Retina (tissue), 1 donor: ENCODE measurements around the gene ANXA11.
"Not testable (repeated sequence)": the region's sequence is repeated elsewhere in the genome, so short reads cannot be mapped to it uniquely, and the experiment has no call there.

ENCODE experiments used
- DNase-seq: peaks from one replicate; pipeline ENCODE4 v3.0.0-alpha.2; 2016

The ANXA11 gene

DNA sequence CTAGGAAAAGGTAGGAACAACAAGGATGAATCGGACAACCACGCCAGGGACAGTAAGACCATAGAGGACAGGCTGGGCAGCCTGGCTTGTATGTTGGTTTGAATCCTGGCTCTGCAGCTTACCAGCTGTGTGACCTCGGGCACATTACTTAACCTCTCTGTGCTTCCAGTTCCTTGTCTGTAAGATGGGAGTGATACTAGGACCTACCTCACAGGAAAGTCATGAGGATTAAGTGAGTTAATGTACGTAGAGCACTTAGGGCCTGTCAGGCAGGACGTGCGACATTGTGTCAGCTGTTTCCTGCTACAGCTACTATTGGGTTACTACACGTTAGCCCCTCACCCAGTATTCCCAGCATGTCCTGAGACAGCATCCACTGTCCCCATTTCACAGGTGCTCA, 40.7 kb downstream of the ANXA11 start:
- DNase-seq: no peak

DNA sequence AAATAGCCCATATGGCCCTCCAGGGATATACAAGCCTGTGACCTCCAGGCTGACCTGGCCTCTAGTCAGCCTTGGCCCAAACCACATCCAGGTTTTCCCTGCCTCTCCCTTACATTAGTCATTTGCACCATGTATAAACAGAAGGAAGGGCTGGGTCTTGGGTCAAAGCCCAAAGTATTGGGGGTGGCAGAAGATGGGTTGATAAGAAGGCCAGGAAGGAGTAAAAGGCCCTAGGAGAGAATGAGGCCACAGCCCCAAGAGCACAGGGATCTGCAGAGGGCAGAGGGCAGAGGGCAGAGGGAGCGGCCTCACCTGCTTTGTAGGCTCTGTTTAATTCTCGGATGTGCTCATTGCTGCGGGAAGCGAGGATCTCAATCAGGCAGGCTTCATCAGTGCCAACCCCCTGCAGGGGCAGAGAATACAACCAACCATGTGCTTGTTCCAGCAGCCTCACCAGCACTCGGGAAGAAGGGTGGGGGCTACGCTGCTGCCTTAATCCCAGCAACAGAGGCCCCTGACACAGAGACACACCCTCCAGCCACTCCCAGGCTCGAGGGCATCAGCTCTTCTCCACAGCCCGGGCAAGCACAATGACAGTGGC, 41.5 kb downstream of the ANXA11 start:
- DNase-seq: no peak

DNA sequence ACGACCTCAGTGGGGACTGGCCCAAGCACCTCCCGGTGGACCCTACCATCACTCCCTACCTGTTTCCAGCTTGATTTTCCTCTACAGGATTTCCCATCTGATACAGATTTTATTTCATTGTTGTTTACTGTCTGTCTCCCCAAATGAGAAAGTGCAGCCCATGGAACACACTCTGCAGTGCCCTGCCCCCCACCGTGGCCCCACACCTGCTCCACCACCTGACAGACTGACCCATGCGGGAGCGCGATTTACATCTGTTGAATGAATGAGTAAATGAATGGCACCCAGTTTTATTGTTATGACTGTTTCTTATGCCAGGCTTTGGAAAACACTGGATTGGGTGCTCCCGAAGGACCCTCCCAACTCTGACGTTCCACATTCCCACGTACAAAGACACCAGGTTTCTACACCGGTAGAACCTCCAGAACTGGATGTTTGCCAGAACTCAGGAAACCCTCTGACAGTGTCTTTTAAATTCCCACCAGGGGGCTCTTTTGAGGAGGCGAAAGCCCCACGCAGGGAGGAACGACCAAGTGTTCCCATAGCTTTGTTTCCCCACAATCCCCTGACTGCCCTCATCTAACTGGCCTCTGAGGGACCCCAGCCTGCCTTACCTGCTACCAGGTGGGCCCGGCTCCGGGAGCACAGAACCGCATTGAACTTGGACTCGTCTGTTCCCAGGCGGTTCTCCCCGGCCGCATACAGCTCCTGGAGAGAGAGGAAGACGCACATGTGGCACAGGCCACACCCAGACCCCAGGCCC, 43.8 kb downstream of the ANXA11 start:
- DNase-seq: no peak

DNA sequence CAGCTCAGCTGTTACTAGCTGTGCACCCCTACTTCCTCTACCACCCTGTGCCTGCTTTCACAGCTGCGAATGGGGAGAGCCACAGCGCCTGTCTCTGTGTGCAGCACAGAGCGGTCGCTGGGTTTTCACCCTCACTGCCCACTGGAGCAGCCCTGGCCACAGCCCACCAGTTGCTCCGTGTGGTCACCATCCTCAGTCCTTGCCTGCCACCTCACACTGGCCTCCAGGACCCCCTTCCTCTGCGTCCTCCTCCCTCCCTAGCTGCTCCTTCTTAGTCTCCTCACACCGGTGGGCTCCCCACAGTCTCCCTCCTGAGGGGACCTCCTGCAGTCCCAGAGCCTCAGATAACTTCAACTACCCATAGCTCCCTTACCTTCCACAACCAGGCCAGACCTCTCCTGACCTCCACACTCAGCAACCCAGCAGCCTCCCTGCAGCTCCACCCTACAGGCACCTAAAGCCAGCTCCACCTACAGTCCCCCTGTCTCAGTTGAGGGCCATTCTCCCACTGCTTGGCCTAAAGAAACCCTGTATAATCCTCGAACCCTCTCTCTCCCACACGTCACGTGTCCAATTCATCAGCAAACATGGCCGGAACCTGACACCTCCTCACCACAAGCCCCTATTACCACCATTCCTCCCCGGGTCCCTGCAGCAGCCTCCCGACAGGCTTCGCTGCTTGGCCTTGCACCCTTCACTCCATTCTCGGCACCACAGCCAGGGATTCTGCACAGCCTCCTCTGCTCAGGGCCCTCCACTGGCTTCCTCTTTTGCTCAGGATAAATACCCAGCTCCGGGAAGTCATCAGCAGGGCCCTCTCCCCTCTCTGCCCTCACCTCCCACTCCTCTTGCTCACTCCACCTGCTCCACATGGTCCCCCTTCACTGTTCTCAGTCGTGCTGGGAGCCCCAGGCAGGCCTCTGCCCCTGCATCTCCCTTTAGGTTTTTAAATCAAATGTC, 44.7 kb downstream of the ANXA11 start:
- DNase-seq: no peak

DNA sequence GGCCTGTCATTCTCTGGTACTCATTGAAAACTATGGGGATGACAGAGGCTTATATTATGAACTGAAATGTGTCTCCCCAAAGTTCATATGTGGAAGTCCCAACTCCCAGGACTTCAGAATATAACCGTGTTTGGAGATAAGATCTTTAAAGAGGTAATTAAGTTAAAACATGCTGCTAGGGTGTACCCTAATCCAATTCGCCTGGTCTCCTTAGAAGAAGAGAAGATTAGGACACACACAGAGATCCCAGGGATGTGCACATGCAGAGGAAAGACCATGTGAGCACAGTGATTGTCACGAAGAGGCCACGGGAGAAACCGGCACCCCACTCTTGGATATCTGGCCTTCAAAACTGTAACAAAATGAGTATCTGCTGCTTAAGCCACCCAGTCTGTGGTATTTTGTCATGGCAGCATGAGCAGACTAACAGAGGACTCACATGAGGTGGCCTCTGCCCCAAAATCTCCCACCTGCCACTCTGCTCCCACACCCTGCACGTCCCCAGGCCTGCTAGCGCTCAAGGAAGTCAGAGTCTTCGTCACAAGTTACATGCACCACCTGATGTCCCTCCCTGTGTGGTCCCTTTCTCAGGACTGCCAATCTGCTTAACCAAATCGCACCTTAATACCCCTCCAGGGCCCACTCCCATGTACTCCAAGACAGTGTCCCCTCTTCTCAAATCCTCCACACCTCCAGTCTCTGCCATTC, 46.0 kb downstream of the ANXA11 start:
- DNase-seq: no peak

- DNase-seq: no peak
Observed at GRCh38 chr10:80158598-80159127, 46.7 kb downstream of the ANXA11 start.

DNA sequence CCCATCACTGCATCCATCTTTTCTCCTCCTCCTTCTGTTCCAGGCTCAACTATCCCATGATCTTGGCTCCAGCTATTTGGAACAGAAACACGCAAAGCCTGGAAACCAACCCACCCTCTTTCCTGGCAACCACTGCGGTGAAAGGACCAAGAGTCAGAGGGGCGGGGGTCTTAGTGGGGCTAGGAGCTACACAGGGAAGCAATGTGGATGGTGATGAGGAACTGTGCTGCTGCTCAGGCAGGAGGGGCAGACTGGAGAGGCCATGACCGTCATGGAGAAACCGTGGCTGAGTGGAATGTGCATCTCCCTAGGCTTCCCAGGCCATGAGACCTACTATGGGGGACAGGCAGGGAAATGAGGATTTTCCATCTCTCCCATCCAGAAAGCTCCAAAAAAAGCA, 47.2 kb downstream of the ANXA11 start:
- no peak for DNase-seq

- no peak for DNase-seq
Observed at GRCh38 chr10:80157561-80157960, 47.8 kb downstream of the ANXA11 start.

GRCh38 chr10:80156216-80156615, 49.1 kb downstream of the ANXA11 start:
- no peak for DNase-seq

DNA sequence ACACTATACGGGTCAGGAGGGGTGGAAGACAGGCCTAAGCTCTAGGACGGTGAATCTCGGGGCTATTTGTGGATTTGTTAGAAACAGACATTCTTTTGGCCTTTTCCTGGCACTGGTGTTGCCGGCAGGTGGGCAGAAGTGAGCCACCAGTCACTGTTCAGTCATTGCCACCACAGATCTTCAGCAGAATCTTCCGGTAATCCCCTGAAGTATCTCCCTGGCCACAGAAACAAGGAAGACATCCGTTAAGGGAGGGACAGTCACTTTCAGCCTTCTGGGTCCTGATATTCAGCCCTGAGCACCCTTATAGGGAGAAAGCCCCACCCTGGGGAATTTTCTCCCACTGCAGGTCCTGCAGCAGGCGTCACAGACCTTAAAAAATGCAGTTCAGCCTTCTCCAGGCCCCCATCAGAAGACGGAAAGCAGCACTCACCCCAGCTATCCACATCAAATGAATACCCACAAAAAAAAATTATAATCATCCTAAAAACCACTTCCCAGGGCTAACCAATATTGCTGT, 49.6 kb downstream of the ANXA11 start:
- DNase-seq: no peak

DNA sequence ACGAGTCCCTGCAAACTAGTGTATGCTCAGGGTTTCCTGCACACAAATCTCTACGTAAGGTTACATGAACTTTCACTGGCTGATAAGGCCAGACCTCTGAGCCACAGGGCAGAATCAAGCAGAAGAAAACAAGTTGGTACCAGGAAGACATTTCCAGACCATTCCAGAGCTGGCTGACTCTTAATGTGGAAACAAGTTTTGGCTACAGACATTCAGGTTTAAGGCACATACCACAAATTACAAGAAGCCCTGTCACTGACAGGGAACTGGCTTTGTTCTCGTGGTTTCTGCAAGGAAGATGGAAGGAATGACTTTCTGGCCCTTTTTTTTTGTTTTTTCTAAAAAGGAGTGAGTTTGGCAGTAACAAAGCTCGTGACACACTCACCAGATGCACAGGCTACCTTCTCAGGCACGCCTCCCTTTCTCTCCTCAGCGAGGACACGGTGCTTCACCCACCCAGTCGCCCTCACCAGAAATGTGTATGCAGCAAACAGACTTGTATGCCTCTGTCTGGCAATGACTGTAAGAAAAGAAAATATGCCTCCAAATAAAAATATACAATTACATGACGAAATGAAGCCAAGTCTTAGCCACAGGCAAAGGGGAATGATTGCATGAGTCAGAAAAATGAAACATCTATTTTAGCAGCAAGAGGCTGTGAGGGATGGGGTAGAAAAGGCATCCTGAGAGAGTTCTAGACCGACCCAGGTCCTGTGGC, 50.2 kb downstream of the ANXA11 start:
- DNase-seq: no peak

DNA sequence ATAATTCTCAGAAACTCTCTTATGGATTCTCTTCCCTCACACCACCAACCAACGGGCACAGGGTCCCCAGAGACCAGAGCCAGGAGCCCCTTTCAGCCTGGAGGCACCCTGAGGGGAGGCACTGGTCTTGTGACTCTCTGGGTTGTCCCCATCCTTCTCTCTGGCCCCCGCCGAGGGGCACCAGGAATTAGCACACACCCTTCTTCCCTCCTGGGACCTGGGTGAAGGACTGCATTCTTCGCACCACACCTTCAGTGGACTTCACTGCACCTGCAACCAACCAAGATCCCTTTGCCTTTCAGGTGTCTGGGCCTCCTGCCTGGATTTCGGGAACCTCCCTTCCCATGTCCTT, 50.7 kb downstream of the ANXA11 start:
- no peak for DNase-seq

DNA sequence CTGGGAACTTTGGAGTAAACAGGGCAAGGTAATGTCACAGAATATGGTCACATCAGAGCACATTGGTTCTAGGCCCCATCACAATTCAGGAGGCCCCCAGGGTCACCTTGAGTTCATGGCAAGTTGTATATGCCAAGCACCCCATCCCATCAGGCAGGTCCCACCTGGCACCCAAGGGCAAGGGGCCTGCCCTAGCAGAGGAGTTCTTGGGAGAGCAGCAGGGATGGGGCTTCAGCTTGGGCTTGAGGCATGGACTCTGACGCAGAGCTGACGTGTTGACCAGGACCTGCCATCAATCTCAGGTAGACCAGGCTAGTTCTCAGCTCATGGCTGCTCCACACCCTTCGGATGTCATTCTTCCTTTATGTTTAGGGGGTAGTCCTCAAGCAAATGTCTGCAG, 51.9 kb downstream of the ANXA11 start:
- DNase-seq: no peak

- DNase-seq: no peak
Observed at GRCh38 chr10:80152820-80153219, 52.5 kb downstream of the ANXA11 start.

GRCh38 chr10:80150172-80150571, 55.2 kb downstream of the ANXA11 start:
- DNase-seq: no peak

- no peak for DNase-seq
Observed at GRCh38 chr10:80149123-80149522, 56.2 kb downstream of the ANXA11 start.

- no peak for DNase-seq
Observed at GRCh38 chr10:80148166-80148805, 57.1 kb downstream of the ANXA11 start.

- DNase-seq: no peak
Observed at GRCh38 chr10:80146918-80147317, 58.4 kb downstream of the ANXA11 start.

- not testable (repeated sequence) for DNase-seq
Observed at GRCh38 chr10:80145406-80146308, 59.7 kb downstream of the ANXA11 start.

DNA sequence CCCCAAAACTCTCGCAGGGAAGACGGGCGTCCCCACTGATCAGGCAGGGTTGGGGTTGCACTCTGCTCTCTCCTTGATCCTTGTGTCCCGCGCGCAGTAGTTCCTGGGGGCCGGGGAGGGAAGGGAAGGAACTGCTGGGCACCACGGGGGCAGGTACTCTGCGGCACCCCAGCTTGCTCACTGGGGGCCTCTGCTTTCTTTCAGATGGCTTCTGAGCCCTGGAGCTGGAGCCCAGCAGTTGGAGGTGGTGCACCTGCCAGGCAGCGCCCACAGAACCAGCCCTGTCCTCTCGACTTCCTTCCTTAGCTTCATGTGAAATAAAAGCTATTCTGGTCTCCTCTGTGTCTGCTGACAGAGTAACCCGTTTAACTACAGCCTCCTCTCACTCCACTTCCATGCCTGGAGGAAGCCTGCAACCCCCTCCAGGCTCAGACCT, 60.6 kb downstream of the ANXA11 start:
- DNase-seq: no peak
